Left lung (tissue), 10 donors: ENCODE measurements around the gene AHCYL2. TPM values are rescaled to one million over a fixed set of nuclear protein-coding genes. Genes with fewer than 3 reads are reported as not detected.

ENCODE experiments used
- ATAC-seq: fragments of 200-7000 bp; cut with Tn5 transposase; one replicate; pipeline ENCODE4 v1.9.1; 2020; ENCODE audit warnings: moderate library complexity
- DNase-seq, 4 donors: peaks; one replicate each; pipeline ENCODE4 v3.0.0-alpha.2; 2013 to 2020
- H3K27ac ChIP-seq, 2 donors: fragments of 200-600 bp; sonication (generic) in 1 of 2; one replicate each; pipeline versions ENCODE4 v1.5.0 to v1.8.0; 2020 to 2021
- H3K27me3 ChIP-seq, 2 donors: fragments of 200-600 bp; sonication (generic) in 1 of 2; one replicate each; pipeline versions ENCODE4 v1.5.0 to v1.8.0; 2020 to 2021
- H3K36me3 ChIP-seq, 2 donors: fragments of 200-600 bp; sonication (generic) in 1 of 2; one replicate each; pipeline versions ENCODE4 v1.5.0 to v1.8.0; 2020 to 2021
- H3K4me1 ChIP-seq, 2 donors: fragments of 200-600 bp; one replicate each; pipeline ENCODE4 v1.8.0; 2021
- H3K4me3 ChIP-seq, 2 donors: fragments of 200-600 bp; sonication (generic) in 1 of 2; one replicate each; pipeline versions ENCODE4 v1.5.0 to v1.8.0; 2020 to 2021; ENCODE audit warnings: mild to moderate bottlenecking in 1 of 2
- H3K9me3 ChIP-seq, 2 donors: fragments of 200-600 bp; sonication (generic) in 1 of 2; one replicate each; pipeline versions ENCODE4 v1.5.0 to v1.8.0; 2020 to 2021
- intact Hi-C, 2 donors: fragments of 100-400 bp; cut with DNase I; formaldehyde crosslinking; loops; one replicate each; pipeline versions ENCODE4 v1.11.2 to v1.14.2; 2022
- polyA plus RNA-seq, 6 donors: library from polyadenylated mRNA; unstranded; fragments of 120-200 nt; gene quantifications; one replicate each; pipeline ENCODE4 v1.2.1, GENCODE V29; 2013; ENCODE audit not compliant: insufficient read length in 6 of 6
- total RNA-seq, 2 donors: library from RNA; stranded (reverse); fragmentation: NEBNext Ultra II Directional; extraction: Animal tissue kit (Norgen Biotek cat#: 25700); gene quantifications; one replicate each; pipeline ENCODE4 v1.2.1, GENCODE V29; 2021
- TF ChIP-seq, protein P1 (sequence below), 2 donors: fragments of 200-600 bp; sonication (generic) in 1 of 2; IDR thresholded peaks; one replicate each; pipeline versions ENCODE4 v1.5.0 to v1.8.0; 2021; ENCODE audit warnings: antibody characterized with exemption in 2 of 2
- donor health status: DM: no; HTN: yes; CAD: no.
- donor health status: DM: no; HTN: no; CAD: no.

The AHCYL2 gene
- total and polyA plus RNA-seq, 8 donors, result 16.2 to 219 (median 21.3) TPM

DNA sequence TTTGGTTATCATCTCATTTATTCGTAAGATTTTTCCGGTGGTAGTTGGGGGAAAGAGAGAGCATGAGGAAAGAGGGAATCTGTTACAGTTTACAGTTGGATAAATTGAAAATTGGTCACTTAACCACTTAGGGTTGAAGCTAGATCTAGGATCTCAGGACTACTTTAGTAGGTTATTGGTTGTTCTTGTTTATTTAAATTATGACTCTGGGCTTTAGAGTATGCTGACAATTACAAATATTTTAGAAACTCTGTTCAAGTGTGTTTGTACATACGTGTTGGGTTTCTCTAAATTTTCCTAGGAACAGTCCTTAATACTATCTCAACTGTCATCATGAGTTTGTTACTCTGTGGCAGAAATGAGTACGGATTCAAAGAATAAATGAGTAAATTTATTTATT is 160.8 kb downstream of the AHCYL2 start:
- Histone ChIP-seq H3K27ac (no peak overlapping the region), H3K9me3 (no peaks in the 10 kb centered on the region), H3K36me3 (peaks cover 0 to 6% of the 10 kb centered on the region in 2 donors), H3K27me3 (no peaks in the 10 kb centered on the region), H3K4me1 (no peaks in the 10 kb centered on the region), H3K4me3 (no peak overlapping the region)
- ATAC-seq (no peak), DNase-seq (no peak)
- TF ChIP-seq, protein P1, sequence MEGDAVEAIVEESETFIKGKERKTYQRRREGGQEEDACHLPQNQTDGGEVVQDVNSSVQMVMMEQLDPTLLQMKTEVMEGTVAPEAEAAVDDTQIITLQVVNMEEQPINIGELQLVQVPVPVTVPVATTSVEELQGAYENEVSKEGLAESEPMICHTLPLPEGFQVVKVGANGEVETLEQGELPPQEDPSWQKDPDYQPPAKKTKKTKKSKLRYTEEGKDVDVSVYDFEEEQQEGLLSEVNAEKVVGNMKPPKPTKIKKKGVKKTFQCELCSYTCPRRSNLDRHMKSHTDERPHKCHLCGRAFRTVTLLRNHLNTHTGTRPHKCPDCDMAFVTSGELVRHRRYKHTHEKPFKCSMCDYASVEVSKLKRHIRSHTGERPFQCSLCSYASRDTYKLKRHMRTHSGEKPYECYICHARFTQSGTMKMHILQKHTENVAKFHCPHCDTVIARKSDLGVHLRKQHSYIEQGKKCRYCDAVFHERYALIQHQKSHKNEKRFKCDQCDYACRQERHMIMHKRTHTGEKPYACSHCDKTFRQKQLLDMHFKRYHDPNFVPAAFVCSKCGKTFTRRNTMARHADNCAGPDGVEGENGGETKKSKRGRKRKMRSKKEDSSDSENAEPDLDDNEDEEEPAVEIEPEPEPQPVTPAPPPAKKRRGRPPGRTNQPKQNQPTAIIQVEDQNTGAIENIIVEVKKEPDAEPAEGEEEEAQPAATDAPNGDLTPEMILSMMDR (IDR thresholded peaks at IDR 0.05), result no peak
- intact Hi-C loops, result no loop called here

DNA sequence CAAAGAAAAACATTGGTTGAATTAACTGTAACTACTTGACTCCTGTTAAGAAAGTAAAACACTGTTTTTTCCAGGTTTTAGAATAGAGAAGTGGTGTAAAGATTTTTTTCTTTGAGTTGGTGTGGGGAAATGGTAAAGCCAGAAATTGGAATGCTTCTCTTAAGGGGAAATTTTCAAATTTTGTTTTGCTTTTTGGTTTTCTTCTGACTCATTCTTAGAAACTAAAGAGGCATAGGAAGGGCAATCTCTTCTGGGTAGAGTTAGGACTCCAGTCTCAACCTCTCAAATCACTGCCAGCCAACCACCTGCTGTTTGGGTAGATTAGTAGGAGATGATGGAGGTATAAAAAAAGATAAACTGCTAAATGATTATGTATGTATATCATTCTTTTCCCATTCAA is 161.7 kb downstream of the AHCYL2 start:
- TF ChIP-seq, protein P1 (IDR thresholded peaks at IDR 0.05), result no peak
- no peaks in the 10 kb centered on the region for H3K4me1 ChIP-seq
- DNase-seq, result no peak
- H3K36me3 ChIP-seq, result peaks cover 0 to 6% of the 10 kb centered on the region in 2 donors
- intact Hi-C loops, result no loop called here
- no peak overlapping the region for H3K27ac ChIP-seq
- H3K27me3 ChIP-seq, result no peaks in the 10 kb centered on the region
- ATAC-seq, result no peak
- no peak overlapping the region for H3K4me3 ChIP-seq
- H3K9me3 ChIP-seq, result no peaks in the 10 kb centered on the region

- H3K4me1 ChIP-seq, result no peaks in the 10 kb centered on the region
- H3K36me3 ChIP-seq, result peaks cover 0 to 13% of the 10 kb centered on the region in 2 donors
- no peak for DNase-seq
- H3K4me3 ChIP-seq, result no peak overlapping the region
- TF ChIP-seq, protein P1 (IDR thresholded peaks at IDR 0.05), result no peak
- H3K9me3 ChIP-seq, result no peaks in the 10 kb centered on the region
- no peaks in the 10 kb centered on the region for H3K27me3 ChIP-seq
- H3K27ac ChIP-seq, result no peak overlapping the region
- no peak for ATAC-seq
- intact Hi-C loops, result no loop called here
Observed at GRCh38 chr7:129387537-129387936, 162.7 kb downstream of the AHCYL2 start.

GRCh38 chr7:129388333-129389098 is 163.7 kb downstream of the AHCYL2 start:
- no peaks in the 10 kb centered on the region for H3K4me1 ChIP-seq
- H3K9me3 ChIP-seq, result no peaks in the 10 kb centered on the region
- TF ChIP-seq, protein P1 (IDR thresholded peaks at IDR 0.05), result no peak
- no peak for DNase-seq
- no peak overlapping the region for H3K27ac ChIP-seq
- H3K4me3 ChIP-seq, result no peak overlapping the region
- peaks cover 0 to 15% of the 10 kb centered on the region in 2 donors for H3K36me3 ChIP-seq
- peak; percentile 64 for ATAC-seq
- no peaks in the 10 kb centered on the region for H3K27me3 ChIP-seq
- intact Hi-C loops, result no loop called here

GRCh38 chr7:129389829-129390228 is 165.0 kb downstream of the AHCYL2 start:
- Histone ChIP-seq H3K27ac (no peak overlapping the region), H3K9me3 (no peaks in the 10 kb centered on the region), H3K27me3 (no peaks in the 10 kb centered on the region), H3K36me3 (peaks cover 0 to 16% of the 10 kb centered on the region in 2 donors), H3K4me3 (no peak overlapping the region), H3K4me1 (no peaks in the 10 kb centered on the region)
- no peak for ATAC-seq
- no peak for DNase-seq
- TF ChIP-seq, protein P1 (IDR thresholded peaks at IDR 0.05), result peak in 1 of 2 donors; percentile 11
- intact Hi-C loops, result no loop called here
